ENCODE data around the gene TCHHL1. TPM values are rescaled to one million over a fixed set of nuclear protein-coding genes. Genes with fewer than 3 reads are reported as not detected.
A peak's percentile ranks its signal among the peaks of the same experiment; 100 is the strongest.

Gene TCHHL1
- polyA plus RNA-seq, 3 donors: not detected

DNA sequence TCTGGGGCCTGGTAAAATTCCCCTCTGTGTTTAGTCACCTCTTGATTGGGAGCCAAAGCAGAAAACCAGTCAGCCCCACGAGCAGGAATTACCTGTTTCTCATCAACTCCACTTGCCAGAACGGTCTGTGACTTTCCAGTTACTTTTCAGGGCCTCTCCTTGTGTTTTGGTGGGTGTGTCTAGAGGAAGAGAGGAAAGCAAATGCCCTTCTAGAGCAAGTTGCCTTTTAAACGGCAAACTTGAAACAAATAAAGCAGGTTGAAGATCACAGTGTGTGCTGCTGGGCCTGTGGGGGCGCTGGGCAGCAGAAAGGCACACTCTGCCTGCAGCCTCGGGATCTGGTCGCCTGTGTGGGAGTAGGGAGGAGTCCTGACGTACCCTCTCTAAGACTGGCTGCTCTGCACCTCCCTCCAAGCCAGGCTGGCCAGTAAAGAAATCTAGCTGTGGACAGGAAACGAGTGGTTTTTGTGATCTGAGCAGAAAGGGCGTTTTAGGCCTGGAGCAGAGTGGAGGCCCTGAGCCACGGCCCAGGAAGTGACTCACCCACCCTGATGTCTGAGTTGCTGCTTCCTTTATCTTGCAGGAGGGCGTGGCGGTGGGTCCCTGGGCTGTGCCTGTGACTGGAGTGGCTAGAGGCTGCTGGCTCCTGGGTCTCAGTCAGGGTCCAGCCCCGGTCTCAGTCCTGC lies 41.0 kb downstream of the TCHHL1 start:
- peak; percentile 58 to 86 (median 76) for DNase-seq (ENCODE audit: extremely low read depth in 1 of 11, low read depth in 9 of 11, low spot score in 4 of 11)

DNA sequence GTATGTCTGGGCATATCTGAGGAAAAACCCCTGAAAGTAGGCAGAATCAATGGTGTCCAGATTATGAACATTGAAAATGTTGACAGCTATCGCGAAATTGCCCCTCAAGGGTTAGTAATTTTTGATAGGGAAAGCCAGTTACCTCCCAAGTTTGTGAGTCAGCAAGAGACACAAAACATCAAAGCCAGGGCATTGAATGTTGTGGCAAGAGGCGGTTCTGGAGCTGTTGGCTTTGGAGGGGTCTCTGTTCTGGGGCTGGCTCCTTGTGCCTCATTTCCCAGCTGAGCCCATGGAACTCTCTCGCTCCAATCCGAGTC lies 41.5 kb downstream of the TCHHL1 start:
- no peak for DNase-seq (ENCODE audit: extremely low read depth in 1 of 11, low read depth in 9 of 11, low spot score in 4 of 11)

DNA sequence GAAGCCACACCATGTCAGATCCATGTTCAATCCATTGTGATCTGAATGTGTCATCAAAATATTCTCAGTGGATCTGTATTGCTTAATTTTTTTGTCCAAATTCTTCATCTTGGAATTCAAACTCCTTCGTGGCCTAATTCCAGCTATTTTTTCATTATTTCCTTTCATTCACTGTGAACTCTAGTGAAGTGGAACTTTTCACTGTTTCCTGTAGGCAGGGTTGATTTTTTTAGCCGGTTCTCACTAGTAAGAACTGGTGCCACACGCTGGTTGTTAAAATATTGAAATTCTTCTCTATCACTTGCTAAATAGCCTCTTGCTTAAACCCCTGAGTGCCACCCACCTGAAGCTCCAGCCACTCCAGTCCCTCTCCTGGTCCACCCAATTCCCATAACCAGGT lies 44.5 kb downstream of the TCHHL1 start:
- DNase-seq (ENCODE audit: extremely low read depth in 1 of 11, low read depth in 9 of 11, low spot score in 4 of 11): no peak

DNA sequence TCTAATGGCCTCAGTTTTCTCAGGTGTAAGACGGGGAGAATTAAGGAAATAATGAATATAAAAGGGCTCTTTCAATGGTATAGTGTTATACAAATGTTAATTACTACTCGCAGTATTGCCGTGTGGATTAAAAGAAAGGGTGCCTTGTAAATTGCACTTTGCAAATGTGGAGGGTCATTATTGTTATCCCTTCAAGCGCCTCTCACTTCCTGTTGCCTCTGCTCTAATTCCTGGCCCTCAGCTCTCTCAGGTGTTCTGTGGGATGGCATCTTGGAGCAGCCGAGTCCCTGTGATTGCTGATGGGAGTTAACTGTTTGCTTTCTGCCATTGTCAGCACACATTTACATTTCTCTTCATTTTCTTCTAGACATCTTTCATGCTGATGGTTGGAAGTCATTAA lies 45.0 kb downstream of the TCHHL1 start:
- DNase-seq (ENCODE audit: extremely low read depth in 1 of 11, low read depth in 9 of 11, low spot score in 4 of 11): no peak

DNA sequence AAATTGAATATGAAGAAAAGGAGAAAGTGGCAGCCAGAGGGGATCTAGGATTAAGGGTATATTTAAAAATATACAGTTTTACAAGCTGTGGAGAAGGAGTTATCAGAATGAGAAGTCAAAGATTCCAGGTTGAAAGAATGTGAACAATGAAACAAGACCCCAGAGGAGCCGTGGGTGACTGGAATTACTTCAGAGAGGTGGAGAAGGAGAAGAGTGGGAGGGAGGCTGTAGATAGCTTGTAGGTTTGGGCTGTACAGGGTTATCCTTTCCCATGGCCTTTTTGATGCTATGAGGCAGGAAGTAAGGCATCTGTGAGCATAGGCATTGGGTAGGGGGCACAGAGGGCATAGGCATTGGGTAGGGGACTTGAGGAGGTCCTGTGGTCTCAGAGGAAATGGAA lies 46.8 kb downstream of the TCHHL1 start:
- no peak for DNase-seq (ENCODE audit: extremely low read depth in 1 of 11, low read depth in 9 of 11, low spot score in 4 of 11)

DNA sequence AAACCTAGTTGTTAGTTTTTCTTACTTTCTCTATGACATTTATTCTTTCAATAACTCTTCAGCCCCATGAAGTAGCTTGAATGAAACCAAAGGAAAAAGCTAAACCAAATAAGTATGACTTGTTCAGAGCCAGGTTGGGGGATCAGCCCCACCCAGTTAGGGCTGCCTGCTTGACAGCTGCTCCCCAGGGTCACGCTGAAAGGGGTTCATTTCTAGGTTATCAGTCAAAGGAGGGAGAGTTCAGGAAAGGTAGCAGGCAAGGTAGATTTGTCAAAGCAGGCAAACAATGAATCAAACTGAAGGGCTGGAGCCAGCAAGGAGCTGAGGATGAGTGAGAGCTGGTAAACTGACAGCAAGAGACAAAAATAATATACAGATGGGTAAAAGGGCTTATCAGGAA lies 49.0 kb downstream of the TCHHL1 start:
- no peak for DNase-seq (ENCODE audit: extremely low read depth in 1 of 11, low read depth in 9 of 11, low spot score in 4 of 11)

DNA sequence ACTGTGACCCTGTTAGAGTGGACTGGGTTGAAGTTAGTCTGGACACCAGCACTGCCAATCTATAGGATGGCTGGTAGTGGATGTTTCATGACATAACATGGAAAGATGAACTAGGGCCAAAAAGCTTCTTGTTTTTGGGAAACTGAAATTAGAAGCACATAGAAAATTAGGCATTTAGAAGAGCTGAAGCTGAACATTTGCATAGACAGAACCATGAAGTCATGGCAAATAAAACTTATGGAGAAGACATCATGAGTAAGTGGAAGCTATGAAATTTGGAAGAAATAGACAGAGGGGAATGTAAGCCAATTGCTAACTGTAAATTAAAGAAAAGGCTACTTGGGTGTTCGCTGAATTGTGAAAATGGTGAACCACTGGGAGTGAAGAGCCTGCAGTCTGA lies 49.4 kb downstream of the TCHHL1 start:
- DNase-seq (ENCODE audit: extremely low read depth in 1 of 11, low read depth in 9 of 11, low spot score in 4 of 11): no peak

DNA sequence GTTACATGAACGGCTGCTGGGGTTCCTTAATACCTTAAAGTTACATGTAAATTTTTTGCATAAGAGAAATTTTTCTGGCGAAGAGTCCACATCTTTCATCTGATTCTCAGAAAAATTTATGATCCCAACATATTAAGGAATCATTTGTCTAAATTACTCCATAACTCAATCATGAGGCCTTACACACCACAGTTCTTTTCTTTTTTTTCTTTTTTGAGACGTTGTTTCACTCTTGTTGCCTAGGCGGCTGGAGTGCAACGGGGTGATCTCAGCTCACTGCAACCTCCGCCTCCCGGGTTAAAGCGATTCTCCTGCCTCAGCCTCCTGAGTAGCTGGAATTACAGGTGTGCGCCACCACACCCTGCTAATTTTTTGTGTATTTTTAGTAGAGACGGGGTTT lies 50.0 kb downstream of the TCHHL1 start:
- DNase-seq (ENCODE audit: extremely low read depth in 1 of 11, low read depth in 9 of 11, low spot score in 4 of 11): no peak

DNA sequence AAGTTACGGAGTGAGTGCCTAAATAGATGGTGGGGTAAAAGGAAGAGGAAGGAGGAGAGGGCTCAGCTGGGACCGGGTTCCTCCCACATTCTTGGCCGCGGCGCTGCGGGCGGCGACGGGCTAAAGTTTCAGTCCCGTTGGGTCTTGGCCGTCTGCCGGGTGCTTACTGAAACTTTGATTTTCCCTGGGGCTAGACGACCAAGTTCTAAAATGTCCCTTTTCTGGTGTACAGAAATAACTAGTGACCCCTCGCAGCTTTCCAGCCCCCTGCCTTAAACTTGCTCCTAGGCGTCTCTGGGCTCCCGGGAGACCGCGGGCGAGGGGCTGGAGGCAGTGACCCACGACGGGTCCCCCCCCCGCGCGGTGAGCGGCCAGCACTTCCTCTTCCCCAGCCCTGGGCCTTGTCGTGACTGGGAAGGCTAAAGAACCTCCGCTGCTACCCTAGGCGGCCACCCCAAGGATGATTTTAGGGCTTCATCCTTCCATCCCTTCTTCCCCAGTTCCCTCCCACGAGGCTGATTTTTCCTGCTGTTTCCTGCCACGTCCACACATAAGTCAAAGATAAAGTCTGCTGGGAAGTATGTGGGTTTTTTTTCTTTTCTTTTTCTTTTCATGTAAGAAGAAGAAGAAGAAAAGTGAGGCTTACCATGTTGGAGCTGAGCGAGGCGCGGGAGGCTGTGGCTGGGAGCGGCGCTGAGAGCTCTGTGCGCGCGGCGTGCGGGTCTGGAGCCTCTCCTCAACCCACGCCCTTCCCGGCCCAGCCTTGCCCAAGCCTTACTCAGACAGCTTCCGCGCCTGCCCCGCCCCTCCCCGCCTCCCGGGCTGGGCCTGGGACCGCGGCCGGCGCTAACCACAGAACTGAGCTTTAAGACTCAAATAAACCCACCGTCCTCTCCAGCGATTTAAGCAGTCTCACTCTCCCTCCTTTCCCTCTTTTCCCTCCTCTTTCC lies 52.3 kb downstream of the TCHHL1 start, which contains the start of gene S100A11:
S100A11 (minus strand) TSS at position 738 of the 950 bp plus-strand sequence; CDS start at position 649, 89 bp downstream.
- DNase-seq (ENCODE audit: extremely low read depth in 1 of 11, low read depth in 9 of 11, low spot score in 4 of 11): peak in 9 of 11 donors; percentile 43 to 72 (median 68)

DNA sequence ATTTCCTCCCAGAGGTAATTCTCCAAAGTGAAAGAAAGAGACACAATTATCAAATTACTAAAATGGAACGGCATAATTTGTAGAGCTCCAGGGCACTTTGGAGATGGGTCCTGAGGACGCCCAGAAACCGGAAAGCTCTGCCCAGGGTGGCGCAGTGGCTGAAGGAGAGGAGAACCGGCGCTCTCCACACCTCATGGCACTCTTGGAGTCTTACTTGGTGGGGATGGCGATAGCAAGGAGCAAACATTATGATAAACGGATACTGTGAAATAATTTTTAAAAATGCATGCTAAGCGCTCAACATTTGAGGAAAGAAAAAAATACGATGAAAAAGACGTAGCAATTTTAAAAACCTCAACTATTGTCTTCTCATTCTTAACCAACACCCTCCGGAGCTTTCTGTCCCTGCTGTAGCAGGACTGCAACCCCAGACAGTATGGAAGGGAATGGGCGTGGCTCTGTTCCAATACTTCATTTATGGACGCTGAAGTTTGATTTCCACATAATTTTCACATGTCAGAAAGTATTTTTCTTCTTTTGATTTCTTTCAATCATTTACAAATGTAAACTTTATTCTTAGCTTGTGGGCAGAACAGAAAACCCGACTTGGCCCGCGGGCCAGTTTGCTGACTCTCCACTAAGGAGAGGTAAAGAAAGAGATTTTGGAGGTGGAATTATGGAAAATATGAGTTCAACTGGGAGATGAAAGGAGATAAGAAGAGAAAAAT lies 53.2 kb downstream of the TCHHL1 start:
- DNase-seq (ENCODE audit: extremely low read depth in 1 of 11, low read depth in 9 of 11, low spot score in 4 of 11): peak in 4 of 11 donors; percentile 15 to 24 (median 22)

DNA sequence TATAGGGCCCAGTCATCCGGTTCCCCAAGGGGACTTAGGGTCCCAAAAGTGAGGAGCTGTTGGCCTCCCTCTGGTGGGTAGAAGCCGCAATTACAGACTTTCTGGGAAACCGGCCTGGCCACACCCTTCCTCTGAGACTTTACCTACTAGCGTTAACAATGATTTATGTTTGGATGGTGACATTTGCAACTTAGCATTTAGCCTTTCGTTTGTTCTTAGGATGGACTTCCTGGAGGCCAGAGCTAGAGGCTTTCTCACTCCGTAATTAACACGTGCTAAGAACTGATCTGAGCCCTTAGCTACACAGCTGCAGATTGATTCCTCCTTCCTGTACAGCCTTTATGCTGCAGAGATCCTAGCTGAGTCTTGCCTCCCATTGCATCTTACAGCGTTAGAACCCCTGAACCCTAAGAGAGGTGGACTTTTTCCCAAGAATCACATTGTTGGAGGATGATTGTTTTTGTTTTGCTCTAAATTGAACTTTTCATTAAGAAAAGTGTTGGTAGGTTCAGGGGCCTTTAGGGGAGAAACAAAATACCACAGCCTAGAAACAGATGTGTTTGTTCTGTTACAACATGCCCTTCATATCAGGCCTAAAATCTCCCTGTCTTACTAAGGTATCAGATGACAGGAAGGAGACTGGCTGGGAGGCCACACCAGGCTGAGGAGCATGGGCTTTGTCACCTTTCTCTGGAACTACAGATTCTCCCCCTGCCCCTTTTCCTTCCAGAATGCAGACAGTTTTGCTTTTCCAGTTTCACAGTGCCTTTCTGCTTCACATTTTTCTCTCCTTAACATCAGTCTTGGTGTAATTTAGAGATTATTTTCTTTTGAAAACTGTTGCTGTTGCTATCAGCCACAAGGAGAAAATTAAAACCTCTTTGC lies 54.0 kb downstream of the TCHHL1 start:
- DNase-seq (ENCODE audit: extremely low read depth in 1 of 11, low read depth in 9 of 11, low spot score in 4 of 11): peak in 8 of 11 donors; percentile 21 to 60 (median 47)

DNA sequence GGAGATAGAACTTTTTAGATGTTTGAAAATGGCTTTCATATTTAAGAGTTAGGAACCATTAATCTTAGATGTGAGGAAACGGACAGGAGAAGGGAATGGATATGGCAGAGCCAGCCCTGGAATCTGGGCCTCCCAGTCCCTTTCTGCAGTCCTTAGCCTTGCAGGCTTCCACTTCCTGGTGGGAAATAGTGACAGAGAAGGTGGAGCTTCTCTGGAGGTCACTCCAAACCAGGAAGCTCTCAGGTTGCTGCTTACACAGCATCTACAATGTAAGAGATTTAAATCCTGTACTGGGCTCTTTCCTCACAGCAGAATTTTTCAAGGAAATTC lies 54.6 kb downstream of the TCHHL1 start:
- DNase-seq (ENCODE audit: extremely low read depth in 1 of 11, low read depth in 9 of 11, low spot score in 4 of 11): peak in 1 of 11 donors; percentile 7

Other genes starting within 250 kb of the TCHHL1 start
- gene C2CD4D, start 249.2 kb downstream of the TCHHL1 start, polyA plus RNA-seq (ENCODE audit: insufficient read length in 3 of 3): under 1 TPM in 2 of 3 donors, not detected in 1; 0.19 to 0.36 TPM
- 1 to 10 TPM in 1 of 3 donors, under 1 TPM in 2; 0.37 to 1.5 (median 0.84) TPM for gene THEM5, start 235.4 kb downstream of the TCHHL1 start, polyA plus RNA-seq (ENCODE audit: insufficient read length in 3 of 3)
- gene THEM4, start 179.6 kb downstream of the TCHHL1 start, polyA plus RNA-seq (ENCODE audit: insufficient read length in 3 of 3): 10 to 100 TPM; 22.5 to 47.0 (median 28.7) TPM
- gene S100A10, start 95.2 kb downstream of the TCHHL1 start, polyA plus RNA-seq (ENCODE audit: insufficient read length in 3 of 3): 100 to 1,000 TPM; 211 to 270 (median 220) TPM
- gene S100A11, start 52.1 kb downstream of the TCHHL1 start, polyA plus RNA-seq (ENCODE audit: insufficient read length in 3 of 3): 100 to 1,000 TPM; 221 to 251 (median 248) TPM
- gene TCHH, start 26.4 kb upstream of the TCHHL1 start, polyA plus RNA-seq (ENCODE audit: insufficient read length in 3 of 3): under 1 TPM in 2 of 3 donors, not detected in 1; 0.04 to 0.09 TPM
- not detected for gene RPTN, start 70.2 kb upstream of the TCHHL1 start, polyA plus RNA-seq (ENCODE audit: insufficient read length in 3 of 3)
- 1 to 10 TPM in 2 of 3 donors, under 1 TPM in 1; 0.57 to 2.3 (median 1.5) TPM for gene HRNR, start 135.1 kb upstream of the TCHHL1 start, polyA plus RNA-seq (ENCODE audit: insufficient read length in 3 of 3)
- 1 to 10 TPM in 2 of 3 donors, under 1 TPM in 1; 0.81 to 1.9 (median 1.3) TPM for gene FLG, start 236.2 kb upstream of the TCHHL1 start, polyA plus RNA-seq (ENCODE audit: insufficient read length in 3 of 3)

Data from renal cortex interstitium (tissue), 11 donors.